K562 (cell line): ENCODE results near the gene RPS6KA4. TPM values are rescaled to one million over a fixed set of nuclear protein-coding genes. Genes with fewer than 3 reads are reported as not detected.

ENCODE experiments used
- ATAC-seq: fragments of 200-7000 bp; cut with Tn5 transposase; 3 replicates; pipeline ENCODE4 v1.9.1; 2020; ENCODE audit warnings: moderate library complexity
- BruUV-seq: library from RNA; stranded (reverse); fragments of 400-500 nt; replicated peaks from 2 replicates; lab custom pipeline; 2021; lab: Mats Ljungman, UMichigan
- CTCF ChIA-PET: fragments of 300-600 bp; formaldehyde crosslinking; extraction: SDS; loops from one replicate; lab custom pipeline; 2021; ENCODE audit warnings: low intra/inter-chr PET ratio; lab: Yijun Ruan, JAX
- POLR2A ChIA-PET: fragments of 300-600, 350-650 bp; sonication (Branson Sonifier 250); formaldehyde crosslinking; extraction: SDS; loops from one replicate; lab custom pipeline; 2021; ENCODE audit warnings: antibody characterized with exemption, inconsistent platforms; lab: Yijun Ruan, JAX
- DNase-seq, 4 experiments: peaks; one replicate each; pipeline versions ENCODE4 v3.0.0 to v3.0.0-alpha.2; 2011 to 2018; ENCODE audit warnings: low spot score in 3 of 4, mixed read lengths in 3 of 4; ENCODE audit errors: extremely low read depth in 1 of 4
- FAIRE-seq: peaks from 2 replicates; lab custom pipeline; 2011; peaks lifted over from hg19 to GRCh38; lab: Jason Lieb, UNC
- H2AFZ ChIP-seq: 2 replicates; pipeline ENCODE4 v1.6.0; 2011; ENCODE audit warnings: low read depth, low read length, control low read depth, inconsistent platforms
- H3K27ac ChIP-seq: fragments of 200-600 bp; 3 replicates; pipeline ENCODE4 v1.8.0; 2011; ENCODE audit warnings: low read depth, mild to moderate bottlenecking, control low read depth, inconsistent platforms, low read length, moderate library complexity, mixed read lengths; ENCODE audit errors: extremely low read depth
- H3K27me3 ChIP-seq, 2 experiments: fragments of 300-600 bp in 1 of 2; 2 replicates in 1 of 2; 3 replicates in 1 of 2; pipeline versions ENCODE4 v1.6.0 to v1.8.0; 2011; ENCODE audit warnings: inconsistent platforms in 2 of 2, low read length in 2 of 2, mild to moderate bottlenecking in 1 of 2, mixed read lengths in 1 of 2, moderate library complexity in 1 of 2; ENCODE audit not compliant: control insufficient read depth in 2 of 2, insufficient read depth in 2 of 2
- H3K36me3 ChIP-seq: fragments of 300-600 bp; 3 replicates; pipeline ENCODE4 v1.8.0; 2011; ENCODE audit warnings: mild to moderate bottlenecking, low read length, inconsistent platforms; ENCODE audit not compliant: control insufficient read depth, insufficient read depth
- H3K4me1 ChIP-seq, 2 experiments: fragments of 200-600 bp in 1 of 2; replicated peaks in 1 of 2; 2 replicates in 1 of 2; 3 replicates in 1 of 2; pipeline versions ENCODE4 v1.5.1 to v1.8.0; 2011; ENCODE audit warnings: inconsistent platforms in 2 of 2, low read length in 2 of 2, mild to moderate bottlenecking in 1 of 2, mixed read lengths in 1 of 2, moderate library complexity in 1 of 2; ENCODE audit not compliant: control insufficient read depth in 2 of 2, insufficient read depth in 2 of 2
- H3K4me2 ChIP-seq: 2 replicates; pipeline ENCODE4 v1.6.1; 2011; ENCODE audit warnings: low read length, control low read depth, inconsistent platforms, mixed read lengths; ENCODE audit not compliant: insufficient read depth
- H3K4me3 ChIP-seq: fragments of 200-600 bp; sonication (generic), shearing (Covaris generic); 2 replicates; pipeline ENCODE4 v1.5.1; 2016; ENCODE audit warnings: control low read depth, inconsistent platforms
- H3K79me2 ChIP-seq: fragments of 200-600 bp; 3 replicates; pipeline ENCODE4 v1.8.0; 2011; ENCODE audit warnings: low read length, inconsistent platforms; ENCODE audit not compliant: control insufficient read depth, insufficient read depth
- H3K9ac ChIP-seq, 2 experiments: 2 replicates each; pipeline versions ENCODE4 v1.6.0 to v1.6.1; 2011; ENCODE audit warnings: low read depth in 2 of 2, low read length in 2 of 2, control low read depth in 1 of 2, inconsistent platforms in 1 of 2, mild to moderate bottlenecking in 1 of 2, mixed read lengths in 1 of 2; ENCODE audit not compliant: insufficient read depth in 1 of 2
- H3K9me1 ChIP-seq: one replicate; pipeline ENCODE4 v1.6.0; 2011; ENCODE audit warnings: inconsistent platforms, mild to moderate bottlenecking, low read length, moderate library complexity; ENCODE audit not compliant: control insufficient read depth, insufficient read depth
- H3K9me3 ChIP-seq: replicated peaks from 2 replicates; pipeline ENCODE4 v1.5.1; 2011; ENCODE audit warnings: low read depth, low read length, inconsistent platforms; ENCODE audit not compliant: control insufficient read depth, insufficient read depth
- H4K20me1 ChIP-seq: replicated peaks from 2 replicates; pipeline ENCODE4 v1.6.1; 2011; ENCODE audit warnings: low read length, inconsistent platforms, mixed read lengths; ENCODE audit not compliant: control insufficient read depth, insufficient read depth
- CREB1 ChIP-seq, 2 experiments: sonication (generic) in 1 of 2; formaldehyde crosslinking in 1 of 2; IDR thresholded peaks; 2 replicates each; pipeline versions ENCODE4 v1.6.1 to v1.8.0; 2012 to 2022; ENCODE audit warnings: inconsistent platforms in 1 of 2, mild to moderate bottlenecking in 1 of 2, missing genetic modification reagents in 1 of 2, moderate library complexity in 1 of 2
- E2F3 ChIP-seq: fragments of 250-450 bp; sonication (Bioruptor Pico); IDR thresholded peaks from 2 replicates; pipeline ENCODE4 v1.4.0; 2020; ENCODE audit warnings: mild to moderate bottlenecking
- IRF9 ChIP-seq: fragments of 450-650 bp; IDR thresholded peaks from 2 replicates; pipeline ENCODE4 v1.6.1; 2016; ENCODE audit warnings: missing biosample characterization, missing genetic modification characterization
- LARP7 ChIP-seq: fragments of 450-650 bp; IDR thresholded peaks from 2 replicates; pipeline ENCODE4 v1.6.1; 2016
- LEF1 ChIP-seq: fragments of 450-650 bp; IDR thresholded peaks from 2 replicates; pipeline ENCODE4 v1.6.1; 2016; ENCODE audit warnings: mild to moderate bottlenecking
- PPARD ChIP-seq: fragments of 250-450 bp; sonication (Bioruptor Pico); IDR thresholded peaks from 2 replicates; pipeline ENCODE4 v1.8.0; 2022; ENCODE audit warnings: inconsistent platforms, mild to moderate bottlenecking, moderate library complexity
- VEZF1 ChIP-seq: fragments of 200-800 bp; sonication (Bioruptor generic); IDR thresholded peaks from 2 replicates; pipeline ENCODE4 v1.6.1; 2017; ENCODE audit warnings: missing genetic modification characterization, missing compliant biosample characterization
- ZNF354B ChIP-seq: fragments of 250-450 bp; sonication (Bioruptor Pico); IDR thresholded peaks from 2 replicates; pipeline ENCODE4 v1.4.0; 2020
- ZNF407 ChIP-seq: fragments of 450-650 bp; IDR thresholded peaks from 2 replicates; pipeline ENCODE4 v1.6.1; 2016; ENCODE audit warnings: low read depth
- ZNF695 ChIP-seq: fragments of 450-650 bp; formaldehyde crosslinking; IDR thresholded peaks from 2 replicates; pipeline ENCODE4 v1.4.0; 2020; ENCODE audit warnings: mild to moderate bottlenecking, moderate library complexity
- WGBS: fragments of 100-300 bp; shearing (Covaris generic); methylation state at CpG from one replicate; pipeline ENCODE4 v1.1.6; 2016; ENCODE audit warnings: low coverage, mixed read lengths; ENCODE audit not compliant: insufficient coverage; ENCODE audit errors: missing lambda C conversion rate; 5-methylcytosine and 5-hydroxymethylcytosine counted together
- in situ Hi-C: fragments of 300-500 bp; cut with MboI; formaldehyde crosslinking; loops from 4 replicates; pipeline ENCODE4 v1.15.0; 2018; ENCODE audit warnings: inconsistent platforms, mixed read lengths
- intact Hi-C: fragments of 100-400 bp; cut with micrococcal nuclease; formaldehyde crosslinking; loops from 2 replicates; pipeline ENCODE4 v1.14.2; 2022
- polyA plus RNA-seq, 8 experiments: library from polyadenylated mRNA; depleted of rRNA in 4 of 8; stranded (reverse) in 5 of 8; unstranded in 3 of 8; fragments of >200 nt; fragmentation: Nextera tagmentation in 2 of 8; fragmentation: Illumina TruSeq in 1 of 8; extraction: Ambion mirVana in 2 of 8; extraction: Trizol in 1 of 8; gene quantifications; 2 replicates each; pipeline versions ENCODE4 v1.2.1 to v1.2.3, GENCODE V29; 2011 to 2014; ENCODE audit warnings: inconsistent platforms in 1 of 8, missing spikeins in 1 of 8
- total RNA-seq, 7 experiments: library from RNA; depleted of rRNA in 6 of 7; stranded (reverse); fragments of >200 nt in 6 of 7; fragmentation: Illumina TruSeq in 2 of 7; extraction: Trizol in 2 of 7; gene quantifications; 2 replicates each; pipeline versions ENCODE4 v1.2.1 to v1.2.3, GENCODE V29; 2011 to 2021; ENCODE audit warnings: low replicate concordance in 1 of 7

RPS6KA4 gene
- total and polyA plus RNA-seq, 9 of the 15 experiments (the other 6 are each of a cell fraction or from before 2014, with no cell fraction given): 0.15 to 23.8 (median 9.8) TPM

- in situ Hi-C loops (no loop called here), intact Hi-C loops (loop anchor here (2.0 kb wide), 1 partner anchor 38 kb away; the partner anchor contains the start of gene ESRRA)
- Histone ChIP-seq H3K27ac (no peak overlapping the region), H3K9ac (peak overlapping the region in 1 of 2 experiments; percentile 41; a peak in 3 of 4 replicates), H2AFZ (peak overlapping the region; percentile 77), H3K79me2 (no peaks in the 10 kb centered on the region), H3K4me3 (peak overlapping the region; percentile 39), H3K4me1 (peaks cover 20 to 56% of the 10 kb centered on the region in 2 experiments; a peak in 4 of 5 replicates), H3K27me3 (no peaks in the 10 kb centered on the region), H4K20me1 (no peaks in the 10 kb centered on the region; the same call in 1 of the 2 replicates), H3K9me3 (no peaks in the 10 kb centered on the region), H3K9me1 (no peaks in the 10 kb centered on the region), H3K36me3 (no peaks in the 10 kb centered on the region), H3K4me2 (peak overlapping the region; percentile 15)
- ATAC-seq: peak; percentile 58
- WGBS: 37% methylated on average over 17 of the region's 29 CpGs
- CTCF ChIA-PET: interaction anchor here (0.6 to 2.0 kb wide), 3 partner anchors 13 to 1229 kb away, joined by 4 to 8 read pairs (median 4); partner anchors contain the start of genes PRDX5 and TRMT112
- peak; percentile 6 for FAIRE-seq
- DNase-seq: peak in 1 of 4 experiments; percentile 82
- no TSS peak for BruUV-seq
- POLR2A ChIA-PET: interaction anchor here (0.6 to 2.6 kb wide), 5 partner anchors 12 to 522 kb away, joined by 3 to 20 read pairs (median 4); partner anchors contain the start of genes PRDX5 and TRMT112
- TF ChIP-seq VEZF1 (CRISPR knock-in tag) (peak; percentile 60; the same call in 1 of the 2 replicates), ZNF407 (no peak), E2F3 (no peak), CREB1 (IDR thresholded peaks at IDR 0.05) (no peak), CREB1 (CRISPR knock-in tag; IDR thresholded peaks at IDR 0.05) (no peak), LARP7 (no peak), ZNF695 (CRISPR knock-in tag) (no peak), PPARD (CRISPR knock-in tag) (no peak), LEF1 (no peak), ZNF354B (CRISPR knock-in tag) (no peak), IRF9 (tag) (no peak)
Measured at GRCh38 chr11:64342869-64343745, 15.9 kb upstream of the RPS6KA4 start.
